ENCODE results near the gene ANKS1B.

DNA sequence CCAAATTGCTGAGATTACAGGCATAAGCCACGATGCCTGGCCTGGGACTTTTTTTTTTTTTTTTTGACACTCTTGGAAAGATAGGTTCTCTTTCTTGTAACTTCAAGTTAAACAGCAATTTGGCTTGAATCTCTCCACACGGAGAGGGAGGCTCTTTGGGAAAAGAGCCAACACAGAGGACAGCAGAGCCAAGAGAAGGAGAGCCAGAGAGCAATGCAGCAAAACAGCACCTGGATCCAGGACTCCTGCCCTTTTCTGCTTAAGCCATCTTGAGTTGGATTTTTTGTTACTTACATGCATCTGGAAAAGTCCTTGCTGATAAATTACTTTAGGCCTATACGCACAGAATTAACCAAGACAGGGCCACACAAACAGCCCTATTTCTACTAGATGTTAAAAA lies 1162.9 kb downstream of the ANKS1B start:
- no peak for TF ChIP-seq POLR2AphosphoS5 (IDR thresholded peaks at IDR 0.05; ENCODE audit: low read depth, low read length)
- TF ChIP-seq, protein P1, sequence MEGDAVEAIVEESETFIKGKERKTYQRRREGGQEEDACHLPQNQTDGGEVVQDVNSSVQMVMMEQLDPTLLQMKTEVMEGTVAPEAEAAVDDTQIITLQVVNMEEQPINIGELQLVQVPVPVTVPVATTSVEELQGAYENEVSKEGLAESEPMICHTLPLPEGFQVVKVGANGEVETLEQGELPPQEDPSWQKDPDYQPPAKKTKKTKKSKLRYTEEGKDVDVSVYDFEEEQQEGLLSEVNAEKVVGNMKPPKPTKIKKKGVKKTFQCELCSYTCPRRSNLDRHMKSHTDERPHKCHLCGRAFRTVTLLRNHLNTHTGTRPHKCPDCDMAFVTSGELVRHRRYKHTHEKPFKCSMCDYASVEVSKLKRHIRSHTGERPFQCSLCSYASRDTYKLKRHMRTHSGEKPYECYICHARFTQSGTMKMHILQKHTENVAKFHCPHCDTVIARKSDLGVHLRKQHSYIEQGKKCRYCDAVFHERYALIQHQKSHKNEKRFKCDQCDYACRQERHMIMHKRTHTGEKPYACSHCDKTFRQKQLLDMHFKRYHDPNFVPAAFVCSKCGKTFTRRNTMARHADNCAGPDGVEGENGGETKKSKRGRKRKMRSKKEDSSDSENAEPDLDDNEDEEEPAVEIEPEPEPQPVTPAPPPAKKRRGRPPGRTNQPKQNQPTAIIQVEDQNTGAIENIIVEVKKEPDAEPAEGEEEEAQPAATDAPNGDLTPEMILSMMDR (IDR thresholded peaks at IDR 0.05) = no peak
- no peak for TF ChIP-seq SIN3A (IDR thresholded peaks at IDR 0.05; ENCODE audit: borderline replicate concordance, insufficient read depth, low read depth, low read length)
